LNCaP clone FGC (cell line): Measurements from ENCODE around the gene RAB44.

Source experiments
- DNase-seq: peaks from one replicate; pipeline ENCODE4 v3.0.0-alpha.2; 2011; ENCODE audit warnings: low read depth
- H3K4me3 ChIP-seq: 2 replicates; pipeline ENCODE4 v1.5.1; 2011; ENCODE audit warnings: mild to moderate bottlenecking, low read depth, low read length, control low read depth
- TF ChIP-seq, protein P1 (sequence below): IDR thresholded peaks from 2 replicates; pipeline ENCODE4 v1.5.1; 2012; ENCODE audit warnings: mild to moderate bottlenecking; ENCODE audit not compliant: control insufficient read depth, insufficient read depth; ENCODE audit errors: extremely low read depth

Gene RAB44

DNA sequence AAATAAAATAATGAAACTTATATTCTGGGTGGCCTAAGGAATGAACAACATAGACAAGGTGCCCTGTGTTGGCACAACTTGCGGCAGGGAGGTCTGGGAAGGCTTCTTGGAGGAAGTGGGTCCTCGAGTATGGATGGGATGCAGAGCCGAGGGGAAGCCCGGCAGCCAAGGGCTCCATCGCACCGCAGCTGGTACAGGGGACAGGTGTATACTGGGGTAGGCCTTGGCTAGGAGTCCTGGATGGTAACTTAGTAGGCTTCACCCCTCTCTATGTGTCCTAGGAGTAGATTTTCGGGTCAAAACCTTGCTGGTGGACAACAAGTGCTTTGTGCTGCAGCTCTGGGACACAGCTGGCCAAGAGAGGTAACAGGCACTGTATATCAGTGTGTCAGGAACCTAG lies 28.0 kb downstream of the RAB44 start:
- no peak overlapping the region for H3K4me3 ChIP-seq
- no peak for DNase-seq
- TF ChIP-seq, protein P1, sequence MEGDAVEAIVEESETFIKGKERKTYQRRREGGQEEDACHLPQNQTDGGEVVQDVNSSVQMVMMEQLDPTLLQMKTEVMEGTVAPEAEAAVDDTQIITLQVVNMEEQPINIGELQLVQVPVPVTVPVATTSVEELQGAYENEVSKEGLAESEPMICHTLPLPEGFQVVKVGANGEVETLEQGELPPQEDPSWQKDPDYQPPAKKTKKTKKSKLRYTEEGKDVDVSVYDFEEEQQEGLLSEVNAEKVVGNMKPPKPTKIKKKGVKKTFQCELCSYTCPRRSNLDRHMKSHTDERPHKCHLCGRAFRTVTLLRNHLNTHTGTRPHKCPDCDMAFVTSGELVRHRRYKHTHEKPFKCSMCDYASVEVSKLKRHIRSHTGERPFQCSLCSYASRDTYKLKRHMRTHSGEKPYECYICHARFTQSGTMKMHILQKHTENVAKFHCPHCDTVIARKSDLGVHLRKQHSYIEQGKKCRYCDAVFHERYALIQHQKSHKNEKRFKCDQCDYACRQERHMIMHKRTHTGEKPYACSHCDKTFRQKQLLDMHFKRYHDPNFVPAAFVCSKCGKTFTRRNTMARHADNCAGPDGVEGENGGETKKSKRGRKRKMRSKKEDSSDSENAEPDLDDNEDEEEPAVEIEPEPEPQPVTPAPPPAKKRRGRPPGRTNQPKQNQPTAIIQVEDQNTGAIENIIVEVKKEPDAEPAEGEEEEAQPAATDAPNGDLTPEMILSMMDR, result no peak

DNA sequence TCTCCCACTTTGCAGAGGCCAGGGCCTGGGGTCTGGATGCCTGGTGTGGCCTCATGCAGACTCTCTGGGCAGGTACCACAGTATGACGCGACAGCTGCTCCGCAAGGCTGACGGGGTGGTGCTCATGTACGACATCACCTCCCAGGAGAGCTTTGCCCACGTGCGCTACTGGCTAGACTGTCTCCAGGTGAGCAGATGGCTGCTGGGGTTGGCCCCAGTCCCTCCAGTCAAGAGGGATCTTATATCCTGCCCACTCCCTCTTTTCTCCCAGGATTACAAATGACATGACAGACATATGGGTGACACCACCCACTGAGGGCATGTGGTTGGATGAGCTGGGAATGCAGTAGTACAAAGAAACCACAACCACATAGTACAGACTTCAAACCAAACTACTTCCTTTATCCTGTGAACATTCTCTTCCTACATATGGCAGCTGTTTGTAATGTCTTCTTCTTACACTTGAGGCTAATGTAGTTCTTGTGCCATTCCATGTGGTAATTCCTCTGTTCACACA lies 29.9 kb downstream of the RAB44 start:
- no peak overlapping the region for H3K4me3 ChIP-seq
- DNase-seq, result no peak
- TF ChIP-seq, protein P1, result no peak

DNA sequence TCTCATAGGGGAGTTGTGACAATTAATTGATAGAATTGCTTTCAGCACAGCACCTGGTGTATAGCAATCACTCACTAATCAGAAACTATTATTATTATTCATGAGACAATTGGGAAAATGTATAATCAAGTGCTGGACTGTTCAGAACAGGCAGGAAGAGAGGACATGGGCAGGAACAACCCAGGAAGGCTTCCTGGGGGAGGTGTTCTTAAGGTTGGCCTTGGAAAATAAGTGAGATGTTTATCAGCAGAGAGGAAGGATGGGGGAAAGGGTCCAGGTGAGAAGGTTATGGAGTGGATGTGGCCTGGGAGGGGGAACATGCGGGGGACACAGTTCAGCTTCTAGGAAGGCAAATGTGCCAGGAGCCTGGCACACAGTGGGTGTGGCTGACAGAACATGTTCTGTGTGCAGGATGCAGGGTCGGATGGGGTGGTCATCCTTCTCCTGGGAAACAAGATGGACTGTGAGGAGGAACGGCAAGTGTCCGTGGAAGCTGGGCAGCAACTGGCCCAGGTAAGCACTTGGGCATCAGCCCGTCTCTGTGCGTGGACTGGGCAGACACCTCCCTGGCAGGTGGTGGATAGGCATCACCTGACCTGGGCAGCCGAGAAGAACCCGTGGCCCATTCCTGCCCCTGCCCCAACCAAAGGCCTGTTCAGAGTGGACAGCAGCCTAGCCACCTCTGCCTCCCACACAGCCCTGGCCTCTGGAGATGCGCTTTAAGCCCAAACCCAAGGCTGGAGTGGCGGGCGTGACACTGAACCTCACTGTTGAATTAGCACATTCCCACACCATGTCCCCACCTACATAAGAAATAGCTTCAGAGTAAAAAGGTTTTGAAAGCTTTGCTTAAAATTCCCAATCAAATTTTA lies 30.9 kb downstream of the RAB44 start:
- TF ChIP-seq, protein P1, result no peak
- DNase-seq, result no peak
- no peak overlapping the region for H3K4me3 ChIP-seq

DNA sequence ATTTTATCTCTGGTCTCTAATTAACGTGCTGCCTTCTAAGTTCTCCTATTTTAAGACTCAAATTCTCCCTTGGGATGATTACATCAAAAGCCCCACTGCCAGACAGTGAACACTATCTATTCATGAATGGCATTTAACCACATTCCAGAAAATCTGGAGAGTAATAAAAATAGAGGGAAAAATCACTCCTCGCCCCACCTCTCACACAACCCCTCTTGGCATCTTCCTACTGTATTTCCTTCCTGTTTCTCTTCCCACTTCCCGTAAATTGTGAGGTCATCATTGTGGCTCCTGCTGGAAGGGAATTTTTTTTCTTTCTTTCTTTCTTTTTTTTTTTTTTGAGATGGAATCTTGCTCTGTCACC lies 31.5 kb downstream of the RAB44 start:
- DNase-seq, result no peak
- no peak overlapping the region for H3K4me3 ChIP-seq
- TF ChIP-seq, protein P1, result no peak

DNA sequence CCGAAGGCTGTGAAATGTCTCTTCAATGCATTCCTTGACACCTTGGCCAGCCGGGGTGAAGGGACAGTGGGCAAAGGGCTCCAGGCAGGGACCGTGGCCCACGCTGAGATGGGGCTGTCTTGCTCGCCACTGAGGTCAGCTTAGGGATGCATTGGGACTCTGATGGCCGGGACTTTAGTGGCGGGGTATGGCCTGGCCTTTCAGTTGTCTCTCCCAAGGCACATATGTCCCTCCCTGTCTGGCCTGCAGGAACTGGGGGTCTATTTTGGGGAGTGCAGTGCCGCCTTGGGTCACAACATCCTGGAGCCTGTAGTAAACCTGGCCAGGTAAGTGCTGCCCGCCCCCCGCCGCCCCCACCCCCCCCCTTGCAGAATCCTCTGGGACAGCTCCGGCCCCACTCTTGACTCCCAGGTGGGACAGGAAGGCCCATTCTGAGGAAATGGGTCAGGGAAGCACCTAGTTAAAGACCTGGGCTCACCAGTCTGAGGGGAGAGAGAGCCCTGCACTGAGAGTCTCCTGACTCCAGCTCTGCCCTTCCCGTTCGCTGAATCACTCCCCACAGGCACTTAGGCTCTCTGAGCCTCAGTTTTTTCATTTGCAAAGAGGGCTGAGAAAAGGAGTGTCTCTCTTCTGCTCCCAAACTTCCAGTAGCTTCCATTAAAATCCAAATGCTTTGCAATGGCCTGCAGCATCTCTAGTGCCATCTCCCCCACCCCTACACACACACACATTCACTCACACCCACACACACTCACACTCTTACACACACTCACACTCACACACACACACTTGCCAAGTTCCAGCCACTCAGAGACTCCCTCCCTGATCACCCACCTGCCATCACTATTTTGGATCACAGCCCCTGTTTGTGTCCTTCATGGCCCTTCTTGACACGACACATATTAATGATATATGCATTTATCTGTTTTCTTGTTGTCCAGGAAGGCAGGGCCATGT lies 33.1 kb downstream of the RAB44 start:
- no peak overlapping the region for H3K4me3 ChIP-seq
- TF ChIP-seq, protein P1, result no peak
- no peak for DNase-seq

DNA sequence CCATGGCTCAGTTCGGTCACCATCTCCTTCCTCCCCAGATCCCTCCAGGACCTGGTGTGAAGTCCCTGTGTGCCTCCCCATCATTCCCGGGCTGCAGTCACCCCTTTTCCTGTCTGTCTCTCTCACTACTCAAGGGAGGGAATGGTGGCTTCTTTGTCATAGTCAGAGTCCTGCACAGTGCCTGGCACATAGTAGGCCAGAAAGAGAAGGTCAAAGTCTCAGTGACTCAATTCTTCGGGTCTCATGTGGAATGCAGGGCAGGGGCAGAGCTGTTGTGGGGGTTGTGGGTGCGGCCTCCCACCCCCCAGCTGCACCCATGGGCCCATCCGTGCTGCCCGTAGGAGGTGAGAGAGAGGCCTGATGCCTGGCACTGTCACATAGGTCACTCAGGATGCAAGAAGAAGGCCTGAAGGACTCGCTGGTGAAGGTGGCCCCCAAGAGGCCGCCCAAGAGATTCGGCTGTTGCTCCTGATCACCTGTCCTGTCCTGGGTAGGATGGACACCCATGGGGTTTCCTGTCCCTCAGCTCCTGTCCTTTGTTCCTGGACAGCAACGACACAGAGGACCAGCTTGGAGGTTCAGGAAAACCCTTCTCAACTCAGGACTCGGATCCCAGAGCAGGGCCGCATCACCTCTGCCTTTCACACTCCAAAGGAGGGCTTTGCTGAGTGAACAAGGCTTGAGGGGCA lies 34.1 kb downstream of the RAB44 start:
- DNase-seq, result no peak
- TF ChIP-seq, protein P1, result no peak
- H3K4me3 ChIP-seq, result no peak overlapping the region
